HL-60 (cell line): Measurements from ENCODE around the gene SYK.

Experiments used
- POLR2AphosphoS5 ChIP-seq: IDR thresholded peaks from 2 replicates; pipeline ENCODE4 v1.6.1; 2012; ENCODE audit warnings: low read depth
- REST ChIP-seq: IDR thresholded peaks from 2 replicates; pipeline ENCODE4 v1.6.1; 2012; ENCODE audit warnings: low read depth; ENCODE audit not compliant: insufficient replicate concordance
- SPI1 ChIP-seq: IDR thresholded peaks from 2 replicates; pipeline ENCODE4 v1.6.1; 2012; ENCODE audit warnings: low read depth, mild to moderate bottlenecking, borderline replicate concordance
- TF ChIP-seq, protein P1 (sequence below): IDR thresholded peaks from one replicate; pipeline ENCODE4 v1.5.1; 2011; ENCODE audit warnings: low read length, control low read depth, inconsistent platforms; ENCODE audit not compliant: insufficient read depth

GRCh38 chr9:90872835-90873294 is 71.2 kb downstream of the SYK start:
- TF ChIP-seq, protein P1, sequence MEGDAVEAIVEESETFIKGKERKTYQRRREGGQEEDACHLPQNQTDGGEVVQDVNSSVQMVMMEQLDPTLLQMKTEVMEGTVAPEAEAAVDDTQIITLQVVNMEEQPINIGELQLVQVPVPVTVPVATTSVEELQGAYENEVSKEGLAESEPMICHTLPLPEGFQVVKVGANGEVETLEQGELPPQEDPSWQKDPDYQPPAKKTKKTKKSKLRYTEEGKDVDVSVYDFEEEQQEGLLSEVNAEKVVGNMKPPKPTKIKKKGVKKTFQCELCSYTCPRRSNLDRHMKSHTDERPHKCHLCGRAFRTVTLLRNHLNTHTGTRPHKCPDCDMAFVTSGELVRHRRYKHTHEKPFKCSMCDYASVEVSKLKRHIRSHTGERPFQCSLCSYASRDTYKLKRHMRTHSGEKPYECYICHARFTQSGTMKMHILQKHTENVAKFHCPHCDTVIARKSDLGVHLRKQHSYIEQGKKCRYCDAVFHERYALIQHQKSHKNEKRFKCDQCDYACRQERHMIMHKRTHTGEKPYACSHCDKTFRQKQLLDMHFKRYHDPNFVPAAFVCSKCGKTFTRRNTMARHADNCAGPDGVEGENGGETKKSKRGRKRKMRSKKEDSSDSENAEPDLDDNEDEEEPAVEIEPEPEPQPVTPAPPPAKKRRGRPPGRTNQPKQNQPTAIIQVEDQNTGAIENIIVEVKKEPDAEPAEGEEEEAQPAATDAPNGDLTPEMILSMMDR: no peak
- TF ChIP-seq REST: no peak
- TF ChIP-seq POLR2AphosphoS5: no peak
- TF ChIP-seq SPI1: no peak
